CD8-positive, alpha-beta memory T cell (primary cell): ENCODE measurements around the gene PRPF38B. TPM values are rescaled to one million over a fixed set of nuclear protein-coding genes. Genes with fewer than 3 reads are reported as not detected.
"Not testable (repeated sequence)": the region's sequence is repeated elsewhere in the genome, so short reads cannot be mapped to it uniquely, and the experiment has no call there.

Source experiments
- CTCF ChIA-PET: fragments of 350-600 bp; sonication (Branson Sonifier 250); formaldehyde crosslinking; loops from one replicate; lab custom pipeline; 2021; ENCODE audit warnings: antibody characterized with exemption; lab: Charles Lee
- POLR2A ChIA-PET: fragments of 350-600 bp; sonication (Branson Sonifier 250); formaldehyde crosslinking; loops from one replicate; lab custom pipeline; 2021; ENCODE audit warnings: antibody characterized with exemption; lab: Charles Lee
- DNase-seq, 5 donors: peaks; one replicate each; pipeline versions ENCODE4 v3.0.0 to v3.0.0-alpha.2; 2020 to 2022; ENCODE audit warnings: mixed read lengths in 1 of 5
- H3K27ac ChIP-seq: one replicate; pipeline ENCODE4 v1.7.0; 2013; ENCODE audit warnings: low read depth, mild to moderate bottlenecking, low read length, moderate library complexity
- H3K27me3 ChIP-seq: 2 replicates; pipeline ENCODE4 v1.7.0; 2013; ENCODE audit warnings: low read length, mild to moderate bottlenecking; ENCODE audit not compliant: insufficient read depth, poor library complexity, severe bottlenecking
- H3K36me3 ChIP-seq: 2 replicates; pipeline ENCODE4 v1.7.0; 2013; ENCODE audit warnings: mild to moderate bottlenecking, low read length, moderate library complexity; ENCODE audit not compliant: insufficient read depth
- H3K4me1 ChIP-seq: 2 replicates; pipeline ENCODE4 v1.7.0; 2013; ENCODE audit warnings: mild to moderate bottlenecking, low read length, moderate library complexity; ENCODE audit not compliant: insufficient read depth
- H3K4me3 ChIP-seq: 2 replicates; pipeline ENCODE4 v1.7.0; 2013; ENCODE audit warnings: mild to moderate bottlenecking, low read length
- H3K9me3 ChIP-seq: 2 replicates; pipeline ENCODE4 v1.7.0; 2013; ENCODE audit warnings: mild to moderate bottlenecking, low read length
- H3K27ac Mint-ChIP-seq, 8 donors: one replicate each; pipeline ENCODE4 v1.8.0; 2020 to 2021; ENCODE audit warnings: mixed read lengths in 8 of 8, mild to moderate bottlenecking in 6 of 8, inconsistent platforms in 3 of 8, moderate library complexity in 3 of 8
- H3K27me3 Mint-ChIP-seq, 2 donors: one replicate each; pipeline ENCODE4 v1.8.0; 2020 to 2021; ENCODE audit warnings: mixed read lengths in 2 of 2, mild to moderate bottlenecking in 1 of 2, moderate library complexity in 1 of 2
- H3K36me3 Mint-ChIP-seq, 3 donors: one replicate each; pipeline ENCODE4 v1.8.0; 2020 to 2021; ENCODE audit warnings: mixed read lengths in 3 of 3, inconsistent platforms in 1 of 3, mild to moderate bottlenecking in 1 of 3
- H3K4me1 Mint-ChIP-seq, 3 donors: one replicate each; pipeline ENCODE4 v1.8.0; 2020 to 2021; ENCODE audit warnings: mixed read lengths in 3 of 3, inconsistent platforms in 1 of 3, mild to moderate bottlenecking in 1 of 3
- H3K4me3 Mint-ChIP-seq, 7 donors: one replicate each; pipeline ENCODE4 v1.8.0; 2020 to 2021; ENCODE audit warnings: mixed read lengths in 7 of 7, mild to moderate bottlenecking in 6 of 7, moderate library complexity in 4 of 7, inconsistent platforms in 2 of 7
- H3K9me3 Mint-ChIP-seq, 5 donors: one replicate each; pipeline ENCODE4 v1.8.0; 2020 to 2022; ENCODE audit warnings: mixed read lengths in 5 of 5, mild to moderate bottlenecking in 3 of 5, moderate library complexity in 2 of 5, inconsistent platforms in 1 of 5
- polyA plus RNA-seq: library from polyadenylated mRNA; unstranded; fragments of 300-500 nt; fragmentation: Illumina TruSeq; gene quantifications from one replicate; pipeline ENCODE4 v1.2.3, GENCODE V29; 2021
- total RNA-seq, 2 experiments: library from RNA; stranded (reverse); gene quantifications; one replicate each; pipeline ENCODE4 v1.2.3, GENCODE V29; 2021

Gene PRPF38B
- total and polyA plus RNA-seq, 3 experiments from 2014 or later: 32.3 to 78.1 (median 74.8) TPM

DNA sequence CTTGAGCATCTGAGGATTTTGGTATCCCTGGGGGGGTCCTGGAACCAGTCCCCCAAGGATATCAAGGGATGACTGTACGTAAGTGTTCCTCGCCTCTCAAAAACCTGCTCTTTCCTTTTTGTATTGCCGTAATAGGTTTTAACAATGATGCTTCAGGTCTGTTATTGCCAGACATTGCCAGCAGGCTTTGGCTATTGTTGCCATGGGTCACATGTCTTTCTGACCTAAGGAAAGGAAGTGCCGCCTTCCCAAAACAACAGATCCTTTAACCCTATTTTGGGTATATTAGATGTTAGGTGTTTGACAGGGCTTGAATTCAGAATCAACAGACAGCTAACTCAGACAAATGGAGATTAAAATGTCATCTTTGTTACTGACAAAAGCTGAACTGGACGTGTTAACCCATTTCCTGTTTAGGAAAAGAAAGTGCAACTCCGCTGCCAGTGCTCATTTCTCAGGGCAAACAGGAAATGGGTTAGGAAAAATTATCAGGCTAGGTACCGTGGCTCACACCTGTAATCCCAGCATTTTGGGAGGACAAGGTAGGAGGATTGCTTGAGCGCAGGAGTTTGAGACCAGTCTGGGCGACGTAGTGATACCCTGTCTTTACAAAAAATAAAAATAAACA is 12.4 kb upstream of the PRPF38B start:
- DNase-seq: no peak
- Mint-ChIP-seq H3K9me3 (no peaks in the 10 kb centered on the region), H3K27ac (peak overlapping the region in 1 of 8 donors; percentile 29), H3K27me3 (peaks cover 2 to 5% of the 10 kb centered on the region in 2 donors), H3K4me1 (peaks cover 7 to 8% (median 7%) of the 10 kb centered on the region in 3 donors), H3K4me3 (peak overlapping the region in 3 of 7 donors; percentile 35 to 59 (median 49)), H3K36me3 (no peaks in the 10 kb centered on the region)
- H3K27me3 ChIP-seq: no peaks in the 10 kb centered on the region
- H3K4me1 ChIP-seq: peaks cover 8% of the 10 kb centered on the region
- POLR2A ChIA-PET: no interaction called here
- CTCF ChIA-PET: interaction anchor here (1.3 to 2.1 kb wide), 2 partner anchors 13 to 19 kb away, joined by 5 to 7 read pairs; partner anchors contain the start of genes HENMT1 and PRPF38B
- no peaks in the 10 kb centered on the region for H3K36me3 ChIP-seq
- no peak overlapping the region for H3K4me3 ChIP-seq
- no peaks in the 10 kb centered on the region for H3K9me3 ChIP-seq
- no peak overlapping the region for H3K27ac ChIP-seq

DNA sequence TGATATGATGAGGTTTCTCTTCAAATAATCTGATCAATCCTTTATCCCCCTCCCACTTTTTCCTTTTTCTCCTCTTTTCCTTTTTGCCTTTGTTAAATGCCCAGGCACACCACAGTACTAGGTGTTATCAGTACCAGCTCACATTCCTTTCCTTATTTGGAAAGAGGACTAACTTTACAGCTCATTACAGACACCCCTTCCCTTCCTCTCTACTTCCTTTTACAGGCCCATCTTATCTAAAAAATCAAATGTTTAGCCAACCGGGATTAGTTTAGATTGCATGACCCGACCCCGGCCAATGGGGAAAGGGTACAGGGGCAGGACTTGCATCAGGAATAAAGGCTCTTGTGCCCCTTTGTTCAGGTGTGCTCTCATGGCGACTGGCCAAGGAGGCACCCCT is 10.4 kb upstream of the PRPF38B start:
- not testable (repeated sequence) for H3K36me3 ChIP-seq, H3K27ac Mint-ChIP-seq, H3K4me1 Mint-ChIP-seq, H3K9me3 Mint-ChIP-seq, H3K36me3 Mint-ChIP-seq, H3K27me3 Mint-ChIP-seq, H3K27me3 ChIP-seq, DNase-seq, H3K27ac ChIP-seq, H3K9me3 ChIP-seq, H3K4me3 Mint-ChIP-seq, H3K4me3 ChIP-seq, H3K4me1 ChIP-seq
- ChIA-PET POLR2A (interaction anchor here (0.7 kb wide), 1 partner anchor 11 kb away, joined by 3 read pairs; no protein-coding TSS in a partner anchor), CTCF (interaction anchor here (1.9 to 2.1 kb wide), 2 partner anchors 11 kb away, joined by 7 to 12 read pairs; partner anchors contain the start of gene PRPF38B)

DNA sequence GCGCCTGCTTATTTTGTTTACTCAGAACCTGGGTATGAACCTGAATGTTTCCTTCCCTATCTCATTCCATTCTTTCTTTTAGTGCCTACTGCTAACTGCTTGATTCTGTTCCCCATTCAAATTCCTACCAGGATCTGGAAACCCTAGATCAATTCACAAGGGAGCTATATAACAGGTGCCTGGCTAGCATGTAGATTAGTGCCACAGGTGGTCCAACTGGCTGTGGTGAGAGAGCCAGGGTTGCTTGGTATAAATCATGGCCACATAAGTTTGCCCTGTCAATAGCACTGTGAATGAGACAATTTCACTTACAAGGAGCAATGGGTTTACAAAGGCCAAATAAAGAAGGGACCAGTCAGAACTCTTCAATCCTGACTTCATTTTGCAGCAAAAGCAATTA is 6.6 kb upstream of the PRPF38B start:
- Mint-ChIP-seq H3K4me3 (no peak overlapping the region), H3K4me1 (peaks cover 4% of the 10 kb centered on the region in 3 donors), H3K36me3 (peaks cover 0 to 2% (median 0%) of the 10 kb centered on the region in 3 donors), H3K27ac (no peak overlapping the region), H3K27me3 (peaks cover 2 to 5% of the 10 kb centered on the region in 2 donors), H3K9me3 (no peaks in the 10 kb centered on the region)
- CTCF ChIA-PET: no interaction called here
- Histone ChIP-seq H3K9me3 (no peaks in the 10 kb centered on the region), H3K36me3 (no peaks in the 10 kb centered on the region), H3K4me3 (no peak overlapping the region), H3K27me3 (no peaks in the 10 kb centered on the region), H3K4me1 (peaks cover 4% of the 10 kb centered on the region), H3K27ac (no peak overlapping the region)
- no peak for DNase-seq
- POLR2A ChIA-PET: no interaction called here

DNA sequence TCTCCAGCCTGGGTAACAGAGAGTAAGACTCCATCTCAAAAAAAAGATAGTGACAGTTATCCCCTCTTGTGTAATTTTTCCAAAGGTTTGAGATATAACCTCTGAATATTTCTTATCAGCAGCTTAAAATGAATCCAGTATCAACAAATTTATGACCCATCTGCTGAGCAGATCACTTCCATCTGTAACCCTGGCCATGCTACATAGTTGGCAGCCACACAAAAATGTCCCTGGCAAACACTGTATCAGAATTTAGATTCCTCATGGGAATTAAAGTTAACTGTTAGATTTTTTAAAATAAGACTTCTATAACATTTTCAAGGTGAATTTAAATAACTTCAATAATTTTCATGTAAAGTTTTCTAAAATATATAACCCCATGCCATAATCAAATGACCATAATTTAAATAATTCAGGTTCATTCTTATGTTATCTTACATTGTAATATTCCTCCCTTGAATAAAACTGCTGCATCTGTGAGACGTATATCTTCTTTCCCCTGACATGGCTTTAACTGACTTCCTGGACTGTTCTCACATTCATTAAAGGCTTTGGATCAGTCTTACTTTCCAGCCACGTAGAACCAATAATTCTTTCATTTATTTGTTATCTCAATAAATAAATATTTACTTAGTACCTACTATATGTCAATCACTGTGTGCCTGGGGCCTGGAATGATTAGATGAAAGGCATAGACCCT is 5.3 kb upstream of the PRPF38B start:
- CTCF ChIA-PET: no interaction called here
- peaks cover 14 to 16% (median 15%) of the 10 kb centered on the region in 3 donors for H3K4me1 Mint-ChIP-seq

DNA sequence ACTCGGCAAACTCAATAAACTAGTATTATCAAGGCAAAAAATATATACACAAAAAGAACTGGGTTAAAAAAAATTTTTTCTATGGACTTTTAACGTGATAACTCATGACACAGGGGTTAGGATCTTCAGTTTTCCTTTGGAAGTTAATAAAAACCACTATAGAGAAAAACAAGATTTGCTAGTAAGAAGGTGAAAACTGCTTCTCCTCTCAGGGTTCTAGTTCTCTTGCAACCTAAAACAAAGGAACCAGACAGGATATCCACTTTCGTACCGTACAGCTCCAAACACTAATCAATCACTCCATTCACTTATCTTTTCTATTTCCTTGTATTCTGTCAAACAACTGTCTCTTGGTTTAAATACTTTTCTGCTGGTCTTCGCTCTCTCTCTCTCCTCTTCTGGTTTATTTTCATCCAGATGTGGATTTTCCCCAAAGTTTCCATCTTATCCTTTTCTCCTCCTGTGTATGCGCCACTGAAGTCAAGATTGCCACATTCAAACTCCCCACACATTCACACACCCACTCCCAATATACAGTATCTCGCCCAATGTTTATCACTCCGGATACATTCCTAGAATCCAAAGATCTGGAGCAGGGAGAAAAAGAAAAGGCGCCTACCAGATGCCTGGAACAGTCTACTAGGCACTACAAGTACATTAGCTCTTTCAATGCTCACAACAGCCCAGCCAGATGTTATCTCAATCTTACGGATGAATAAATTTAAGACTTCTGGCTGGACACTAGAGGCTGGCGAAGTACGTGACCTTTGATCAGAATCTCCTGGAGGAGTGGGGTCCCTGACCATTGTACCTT is 775 bp upstream of the PRPF38B start:
- Histone ChIP-seq H3K27me3 (no peaks in the 10 kb centered on the region), H3K36me3 (peaks cover 11% of the 10 kb centered on the region), H3K9me3 (no peaks in the 10 kb centered on the region), H3K4me1 (peaks cover 34% of the 10 kb centered on the region), H3K4me3 (peak overlapping the region; percentile 97), H3K27ac (peak overlapping the region; percentile 96)
- H3K4me1 Mint-ChIP-seq: peaks cover 35 to 42% (median 37%) of the 10 kb centered on the region in 3 donors
- no peaks in the 10 kb centered on the region for H3K9me3 Mint-ChIP-seq
- CTCF ChIA-PET: interaction anchor here (1.0 to 5.4 kb wide), 21 partner anchors 8 to 409 kb away, joined by 3 to 134 read pairs (median 5); partner anchors contain the start of genes EEIG2, FNDC7 and HENMT1
- H3K4me3 Mint-ChIP-seq: peak overlapping the region; percentile 91 to 100 (median 93)
- peak overlapping the region; percentile 91 to 100 (median 98) for H3K27ac Mint-ChIP-seq
- H3K27me3 Mint-ChIP-seq: no peaks in the 10 kb centered on the region
- POLR2A ChIA-PET: interaction anchor here (0.7 to 4.8 kb wide), 18 partner anchors 15 to 491 kb away, joined by 3 to 161 read pairs (median 6); partner anchors contain the start of genes EEIG2, ELAPOR1, HENMT1 and SLC25A24
- peaks cover 5 to 40% (median 8%) of the 10 kb centered on the region in 3 donors for H3K36me3 Mint-ChIP-seq
- no peak for DNase-seq

More for the DNA sequence above, 5.3 kb upstream of the PRPF38B start:
- Histone ChIP-seq H3K9me3 (no peaks in the 10 kb centered on the region), H3K4me3 (no peak overlapping the region), H3K36me3 (no peaks in the 10 kb centered on the region), H3K27me3 (no peaks in the 10 kb centered on the region), H3K27ac (no peak overlapping the region), H3K4me1 (peaks cover 15% of the 10 kb centered on the region)
- Mint-ChIP-seq H3K4me3 (no peak overlapping the region), H3K27ac (no peak overlapping the region), H3K36me3 (peaks cover 0 to 2% (median under 1%) of the 10 kb centered on the region in 3 donors), H3K9me3 (no peaks in the 10 kb centered on the region), H3K27me3 (peaks cover 0 to 5% of the 10 kb centered on the region in 2 donors)
- POLR2A ChIA-PET: interaction anchor here (1.0 kb wide), 1 partner anchor 25 kb away, joined by 3 read pairs; the partner anchor contains the start of gene HENMT1
- no peak for DNase-seq

DNA sequence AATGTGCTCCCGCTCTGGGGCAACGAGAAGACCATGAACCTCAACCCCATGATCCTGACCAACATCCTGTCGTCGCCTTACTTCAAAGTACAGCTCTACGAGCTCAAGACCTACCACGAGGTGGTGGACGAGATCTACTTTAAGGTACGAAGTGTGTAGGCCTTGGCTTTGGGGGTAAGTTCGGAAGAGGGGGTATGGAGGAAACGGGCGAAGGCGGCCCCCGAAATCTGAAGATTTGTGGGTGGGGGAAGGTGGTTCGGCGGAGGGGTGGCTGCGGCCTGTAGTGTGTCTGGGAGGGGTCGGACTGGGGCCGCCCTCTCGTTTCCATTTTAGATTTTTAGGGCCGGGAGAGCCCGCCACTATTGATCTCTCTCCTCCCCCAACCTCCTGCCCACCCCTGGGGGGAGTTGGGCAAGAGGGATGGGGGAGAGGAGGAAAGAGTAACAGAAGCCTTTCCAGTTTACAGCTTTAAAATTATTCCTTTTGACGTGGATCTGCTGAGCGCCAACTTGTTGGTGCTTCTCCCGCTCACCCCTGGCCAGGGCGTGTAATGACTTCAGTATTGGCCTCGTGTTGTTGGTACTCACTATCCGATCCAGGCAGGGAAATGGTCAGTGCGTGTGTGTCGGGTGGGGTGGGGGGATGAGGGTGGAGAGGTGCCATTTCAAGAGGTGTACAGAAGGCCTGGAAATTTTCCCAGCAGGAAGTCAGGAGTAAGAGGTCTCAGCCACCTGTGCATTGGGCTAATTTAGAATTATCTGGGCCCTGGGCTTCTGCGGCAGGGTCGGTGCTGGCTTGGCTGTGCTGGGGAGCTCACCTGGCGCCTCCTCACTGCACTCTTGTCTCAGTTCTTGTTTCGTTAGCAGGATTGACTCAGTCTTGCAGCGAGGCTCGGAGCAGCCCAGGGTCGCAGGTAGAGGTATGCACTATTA is 880 bp downstream of the PRPF38B start:
- H3K27me3 ChIP-seq: no peaks in the 10 kb centered on the region
- peaks cover 27% of the 10 kb centered on the region for H3K36me3 ChIP-seq
- CTCF ChIA-PET: interaction anchor here (0.6 to 5.4 kb wide), 32 partner anchors 10 to 407 kb away, joined by 3 to 134 read pairs (median 4); partner anchors contain the start of genes EEIG2, FNDC7 and HENMT1
- peak overlapping the region; percentile 97 for H3K4me3 ChIP-seq
- H3K4me3 Mint-ChIP-seq: peak overlapping the region; percentile 91 to 100 (median 93)
- no peaks in the 10 kb centered on the region for H3K27me3 Mint-ChIP-seq
- peak overlapping the region; percentile 91 to 100 (median 98) for H3K27ac Mint-ChIP-seq
- peak; percentile 70 to 93 (median 91) for DNase-seq
- H3K4me1 ChIP-seq: peaks cover 49% of the 10 kb centered on the region
- peaks cover 13 to 56% (median 14%) of the 10 kb centered on the region in 3 donors for H3K36me3 Mint-ChIP-seq
- POLR2A ChIA-PET: interaction anchor here (0.6 to 4.8 kb wide), 24 partner anchors 11 to 791 kb away, joined by 3 to 161 read pairs (median 5); partner anchors contain the start of genes ATXN7L2, EEIG2, ELAPOR1 and HENMT1
- peak overlapping the region; percentile 96 for H3K27ac ChIP-seq
- peaks cover 44 to 59% (median 53%) of the 10 kb centered on the region in 3 donors for H3K4me1 Mint-ChIP-seq
- H3K9me3 Mint-ChIP-seq: no peaks in the 10 kb centered on the region
- H3K9me3 ChIP-seq: no peaks in the 10 kb centered on the region
